Measurements from ENCODE around the gene MCF2L.
"Not testable (repeated sequence)": the region's sequence is repeated elsewhere in the genome, so short reads cannot be mapped to it uniquely, and the experiment has no call there.

Gene MCF2L

DNA sequence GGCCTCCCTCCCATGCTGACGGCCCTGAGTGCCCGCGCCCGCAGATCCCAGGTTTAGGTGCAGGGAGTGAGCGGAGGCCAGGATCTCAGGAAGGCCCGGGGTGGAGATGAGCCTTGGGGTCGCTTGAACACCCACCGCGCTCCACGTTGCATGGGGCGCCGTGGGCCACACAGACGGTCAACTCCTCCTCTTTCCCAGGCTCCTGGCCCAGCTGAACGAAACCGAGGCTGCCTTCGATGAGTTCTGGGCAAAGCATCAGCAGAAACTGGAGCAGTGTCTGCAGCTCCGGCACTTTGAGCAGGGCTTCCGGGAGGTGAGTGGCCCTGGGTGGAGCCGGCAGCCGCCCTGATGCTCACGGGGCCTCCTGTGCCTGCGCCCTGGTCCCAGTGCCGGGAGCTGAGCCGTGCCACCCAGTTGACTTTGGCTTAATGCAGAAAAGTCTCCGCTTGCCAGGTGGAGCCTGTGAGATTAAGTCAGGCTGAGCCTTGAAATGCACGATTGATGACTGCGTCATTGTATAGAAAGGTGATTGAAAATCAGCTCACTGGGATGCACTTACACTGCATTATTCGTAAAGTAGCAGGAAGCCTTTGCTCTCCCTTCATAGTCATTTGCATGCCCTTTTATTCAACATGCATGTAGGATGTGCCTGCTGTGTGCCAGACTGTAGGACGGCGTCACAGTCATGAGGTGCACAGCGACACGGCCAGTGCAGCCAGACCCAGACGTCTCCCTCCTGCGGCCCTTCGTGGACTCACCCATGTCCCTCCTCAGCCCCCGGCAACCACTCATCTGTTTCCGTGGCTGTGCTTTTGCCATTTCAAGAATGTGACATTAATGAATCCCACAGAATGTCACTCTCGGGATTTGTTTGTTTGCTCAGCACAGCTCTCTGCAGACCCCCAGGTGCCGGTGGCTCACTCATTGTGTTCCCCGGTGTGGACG, 101.1 kb downstream of the MCF2L start:
- DNase-seq: no peak

DNA sequence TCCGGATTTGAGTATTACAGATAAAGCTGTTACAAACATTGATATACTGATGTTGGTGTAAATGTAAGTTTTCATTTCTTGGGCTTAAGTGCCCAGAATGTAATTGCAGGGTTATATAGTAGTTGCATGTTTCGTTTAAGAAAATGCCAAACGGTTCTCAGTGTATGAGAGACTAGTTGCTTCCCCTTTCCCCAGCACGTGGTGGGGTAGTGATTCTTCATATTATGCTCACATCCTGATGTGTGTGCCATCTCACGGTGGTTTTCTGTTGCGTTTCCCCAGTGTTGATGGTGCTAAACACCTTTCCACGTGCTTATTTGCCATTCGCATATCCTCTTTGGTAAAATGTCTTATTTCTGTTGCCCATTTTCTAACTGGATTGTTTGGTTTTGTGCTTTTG, 101.8 kb downstream of the MCF2L start:
- no peak for DNase-seq

DNA sequence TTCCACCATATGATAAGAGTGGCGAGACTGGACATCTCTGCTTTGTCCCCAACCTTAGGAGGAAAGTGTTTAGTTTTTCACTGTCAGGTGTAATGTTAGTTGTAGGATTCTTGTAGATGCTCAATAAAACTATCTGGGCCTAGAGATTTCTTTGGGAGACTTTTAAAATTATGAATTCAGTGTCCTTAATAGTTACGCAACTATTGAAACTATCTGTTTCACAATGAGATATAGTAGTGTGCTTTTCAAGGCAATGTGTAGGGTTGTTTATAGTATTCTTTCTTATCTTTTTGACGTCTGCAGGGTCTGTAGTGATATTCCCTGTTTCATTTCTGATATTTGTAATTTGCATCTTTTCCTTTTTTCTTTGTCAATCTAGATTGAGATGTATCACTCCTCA, 103.4 kb downstream of the MCF2L start:
- no peak for DNase-seq

DNA sequence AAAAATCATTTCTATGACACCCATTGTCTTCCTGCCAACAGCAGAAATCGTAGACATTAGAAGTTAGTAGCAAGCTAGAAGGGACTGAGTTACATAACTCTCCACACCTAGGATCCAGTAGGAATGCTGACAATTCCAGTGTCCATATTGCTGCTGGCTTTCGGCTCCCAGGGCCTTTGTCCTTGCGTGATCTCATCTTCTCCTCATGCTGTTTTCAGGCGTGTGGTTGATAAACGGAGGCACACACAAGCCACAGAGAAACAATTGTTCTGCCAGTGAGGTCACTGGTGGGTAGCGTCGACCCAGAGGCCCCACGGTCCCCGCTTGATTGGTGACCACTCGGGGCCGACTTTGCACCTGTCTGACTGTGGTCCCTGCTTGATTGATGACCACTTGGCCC, 104.9 kb downstream of the MCF2L start:
- no peak for DNase-seq

DNA sequence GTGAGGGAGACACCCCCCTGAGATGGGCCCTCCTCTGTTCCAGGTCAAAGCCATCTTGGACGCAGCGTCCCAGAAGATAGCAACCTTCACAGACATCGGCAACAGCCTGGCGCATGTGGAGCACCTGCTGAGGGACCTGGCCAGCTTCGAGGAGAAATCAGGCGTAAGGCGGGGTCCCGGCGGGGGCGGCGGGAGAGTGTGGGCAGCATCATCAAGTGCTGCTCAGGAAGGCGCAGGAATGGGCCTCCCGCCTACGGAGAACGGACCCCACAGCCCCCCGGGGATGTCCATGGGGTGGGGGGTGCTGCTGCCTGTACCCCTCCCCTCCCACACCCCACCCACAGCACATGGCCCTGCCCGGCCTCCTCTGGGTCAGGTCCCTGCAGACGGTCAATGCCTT, 105.4 kb downstream of the MCF2L start:
- no peak for DNase-seq

DNA sequence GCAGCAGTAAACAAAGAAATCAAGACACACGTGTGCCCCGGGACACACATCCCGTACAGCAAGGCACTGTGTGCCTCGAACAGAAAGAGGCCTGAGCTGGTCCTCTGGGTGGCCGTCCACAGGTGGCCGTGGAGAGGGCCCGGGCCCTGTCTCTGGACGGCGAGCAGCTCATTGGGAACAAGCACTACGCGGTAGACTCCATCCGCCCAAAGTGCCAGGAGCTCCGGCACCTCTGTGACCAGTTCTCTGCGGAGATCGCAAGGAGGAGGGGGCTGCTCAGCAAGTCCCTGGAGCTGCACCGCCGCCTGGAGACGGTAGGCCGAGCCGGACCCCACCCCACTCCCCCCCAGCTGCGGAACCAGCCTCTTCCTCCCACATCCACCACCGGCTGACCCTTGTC, 105.9 kb downstream of the MCF2L start:
- DNase-seq: no peak

DNA sequence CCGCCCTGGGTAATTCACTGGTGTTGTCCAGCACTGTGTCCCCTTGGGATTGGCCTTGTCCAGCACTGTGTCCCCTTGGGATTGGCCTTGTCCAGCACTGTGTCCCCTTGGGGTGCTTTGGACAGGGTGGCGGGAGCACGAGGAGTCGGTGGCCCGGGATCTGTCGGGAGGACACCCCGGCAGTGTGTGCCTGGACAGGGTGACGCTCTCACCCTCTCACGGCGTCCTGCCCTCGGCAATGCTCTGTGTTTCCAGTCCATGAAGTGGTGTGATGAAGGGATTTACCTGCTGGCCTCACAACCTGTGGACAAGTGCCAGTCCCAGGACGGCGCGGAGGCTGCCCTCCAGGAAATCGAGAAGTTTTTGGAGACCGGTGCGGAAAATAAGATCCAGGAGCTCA, 106.7 kb downstream of the MCF2L start:
- no peak for DNase-seq

DNA sequence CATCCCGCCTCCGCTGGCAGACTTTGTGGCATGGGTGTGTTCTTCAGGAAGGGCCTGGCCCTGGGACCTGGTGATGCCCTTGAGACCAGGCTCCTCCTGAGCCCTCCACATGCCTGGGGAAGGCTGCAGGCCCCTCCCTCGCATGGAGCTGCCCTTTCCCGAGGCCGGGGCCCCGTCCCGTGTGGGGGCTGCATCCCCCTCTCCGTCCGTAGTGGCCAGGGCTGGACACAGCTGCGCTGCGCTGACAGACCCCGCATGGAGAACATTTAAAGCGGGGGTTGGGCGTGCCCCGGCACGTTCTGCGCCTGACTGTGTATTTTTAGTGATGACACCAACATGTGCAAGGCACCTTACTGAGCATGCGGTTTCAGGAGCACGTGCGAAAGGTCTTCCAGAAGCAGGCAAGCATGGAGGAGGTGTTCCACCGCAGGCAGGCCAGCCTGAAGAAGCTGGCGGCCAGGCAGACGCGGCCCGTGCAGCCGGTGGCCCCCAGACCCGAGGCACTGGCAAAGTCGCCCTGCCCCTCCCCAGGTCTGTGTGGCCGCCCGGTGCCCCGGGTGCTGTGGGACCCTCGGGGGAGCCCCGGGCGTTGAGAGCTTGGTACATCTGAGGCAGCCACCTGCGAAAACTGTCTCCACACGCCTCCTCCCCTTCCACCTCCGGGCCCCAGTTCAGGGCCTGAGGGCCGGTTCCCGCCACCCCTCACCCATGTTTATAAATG, 107.8 kb downstream of the MCF2L start:
- DNase-seq: no peak

DNA sequence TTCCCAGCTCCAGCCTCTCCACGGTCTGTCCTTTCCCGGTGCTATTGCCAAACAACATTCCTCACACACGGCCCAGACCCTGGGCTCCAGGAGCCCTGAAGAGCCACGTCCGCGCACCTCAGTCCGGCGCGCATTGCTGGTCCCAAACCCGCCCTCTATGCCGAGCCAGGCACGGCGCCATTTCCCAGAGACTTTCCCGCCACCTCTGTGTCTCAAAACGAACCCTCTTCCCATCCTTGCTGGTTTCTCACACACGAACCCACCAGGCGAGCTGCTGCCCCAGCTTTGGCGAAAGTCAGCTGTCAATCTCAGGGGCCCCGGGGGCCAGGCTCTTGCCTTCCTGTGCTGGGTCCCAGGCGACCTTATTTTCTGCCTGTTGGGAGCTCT, 108.5 kb downstream of the MCF2L start:
- no peak for DNase-seq

DNA sequence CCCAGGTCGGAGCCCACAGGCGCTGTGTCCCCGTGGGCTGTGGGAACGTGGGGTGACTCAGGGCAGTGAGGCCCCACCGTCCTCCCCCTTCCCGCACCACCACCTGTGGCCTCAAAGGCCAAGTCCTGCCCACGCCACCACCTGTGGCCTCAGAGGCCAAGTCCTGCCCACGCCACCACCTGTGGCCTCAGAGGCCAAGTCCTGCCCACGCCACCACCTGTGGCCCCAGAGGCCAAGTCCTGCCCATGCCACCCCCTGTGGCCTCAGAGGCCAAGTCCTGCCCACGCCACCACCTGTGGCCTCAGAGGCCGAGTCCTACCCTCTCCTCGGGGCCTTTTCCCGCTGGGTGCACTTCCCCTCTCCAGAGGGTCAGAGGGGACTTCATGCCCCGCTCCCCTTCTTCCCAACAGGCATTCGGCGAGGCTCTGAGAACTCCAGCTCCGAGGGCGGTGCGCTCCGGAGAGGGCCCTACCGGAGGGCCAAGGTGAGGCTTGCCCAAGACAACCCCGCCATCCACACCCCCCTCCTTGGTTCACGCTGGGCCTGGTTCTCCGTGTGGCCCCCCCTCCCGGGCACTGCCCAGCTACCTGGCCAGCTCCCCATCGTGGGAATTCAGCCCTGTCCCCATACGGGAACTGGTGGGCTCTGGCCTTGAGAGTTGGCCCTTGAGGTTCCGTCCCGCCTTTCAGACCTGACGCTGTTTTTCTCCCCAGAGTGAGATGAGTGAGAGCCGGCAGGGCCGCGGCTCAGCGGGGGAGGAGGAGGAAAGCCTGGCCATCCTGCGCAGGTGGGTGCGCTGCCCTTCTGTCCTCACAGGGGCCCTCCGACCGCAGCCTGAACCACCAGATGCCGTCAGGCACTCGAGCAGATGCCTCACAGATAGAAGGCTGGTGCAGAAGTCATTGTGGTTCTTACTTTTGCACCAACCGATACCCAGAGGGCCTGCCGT, 109.2 kb downstream of the MCF2L start:
- DNase-seq: no peak

DNA sequence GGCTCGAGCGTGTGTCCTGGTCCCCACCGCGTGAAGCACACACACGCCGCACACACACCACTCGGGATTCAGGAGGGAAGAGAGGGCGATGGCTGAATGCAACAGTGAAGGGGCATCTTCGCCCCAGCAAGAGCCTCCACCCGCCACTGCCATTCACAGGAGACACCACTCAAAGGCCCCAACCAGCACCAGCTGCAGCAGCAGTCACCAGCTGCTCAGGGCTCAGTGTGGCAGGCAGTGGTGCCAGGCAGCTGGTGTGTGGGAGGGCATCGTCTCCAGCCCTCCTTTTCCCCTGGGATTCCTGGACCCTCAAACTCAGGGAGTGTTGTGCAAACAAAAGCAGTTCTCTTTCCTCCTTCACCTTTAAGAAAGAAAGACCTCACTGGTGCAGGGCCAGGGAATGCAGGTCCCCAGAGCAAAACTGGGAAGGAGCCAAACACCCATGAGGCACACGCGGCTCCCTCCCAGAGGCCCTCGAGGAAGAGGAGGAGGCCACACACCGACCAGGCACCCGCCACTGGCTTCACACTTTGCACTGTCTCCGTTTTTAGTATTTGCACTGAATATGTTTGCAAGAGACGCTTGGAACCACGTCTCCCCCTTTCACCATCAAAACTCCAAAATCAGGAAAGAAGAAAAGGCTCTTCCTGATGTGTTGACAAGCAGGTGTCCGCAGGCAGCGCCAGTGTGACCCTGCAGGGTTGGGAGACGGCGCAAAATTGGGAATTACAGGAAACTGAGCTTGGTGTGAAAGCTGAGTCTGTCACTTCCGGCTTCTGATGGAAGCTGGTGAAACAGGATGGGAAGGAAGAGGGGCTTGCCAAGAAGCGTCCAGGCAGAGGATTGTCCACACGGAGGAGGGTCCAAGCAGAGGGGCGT, 110.1 kb downstream of the MCF2L start:
- peak; percentile 4 for DNase-seq

DNA sequence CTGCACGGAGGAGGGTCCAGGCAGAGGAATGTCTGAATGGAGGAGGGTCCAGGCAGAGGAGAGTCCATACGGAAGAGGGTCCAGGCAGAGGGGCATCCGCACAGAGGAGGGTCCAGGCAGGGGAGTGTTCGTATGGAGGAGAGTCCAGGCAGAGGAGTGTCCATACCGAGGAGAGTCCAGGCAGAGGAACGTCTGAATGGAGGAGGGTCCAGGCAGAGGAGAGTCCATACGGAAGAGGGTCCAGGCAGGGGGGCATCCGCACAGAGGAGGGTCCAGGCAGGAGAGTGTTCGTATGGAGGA, 110.7 kb downstream of the MCF2L start:
- not testable (repeated sequence) for DNase-seq

DNA sequence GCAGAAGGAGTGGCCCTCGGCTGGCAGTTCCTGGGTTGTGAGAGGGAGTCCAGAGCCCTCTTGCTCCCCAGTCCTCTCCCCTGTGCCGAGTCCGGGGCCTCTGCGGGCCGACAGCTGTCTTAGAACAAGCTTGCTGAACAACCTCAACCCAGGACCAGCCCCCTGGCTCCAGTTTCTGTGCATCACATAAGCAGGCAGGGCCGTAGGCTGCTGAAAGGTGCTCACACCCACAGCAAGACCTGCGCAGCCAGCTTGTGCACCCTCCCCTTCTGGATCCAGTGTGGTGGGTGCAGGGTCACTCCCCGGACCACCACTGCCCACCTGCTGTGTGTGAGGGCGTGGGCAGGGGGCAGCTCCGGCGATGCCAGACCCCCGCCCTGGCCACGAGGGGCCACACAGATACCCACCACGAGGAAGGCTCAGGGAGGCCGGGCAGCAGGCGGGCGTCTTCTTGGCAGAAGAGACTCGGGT, 111.4 kb downstream of the MCF2L start:
- DNase-seq: no peak

DNA sequence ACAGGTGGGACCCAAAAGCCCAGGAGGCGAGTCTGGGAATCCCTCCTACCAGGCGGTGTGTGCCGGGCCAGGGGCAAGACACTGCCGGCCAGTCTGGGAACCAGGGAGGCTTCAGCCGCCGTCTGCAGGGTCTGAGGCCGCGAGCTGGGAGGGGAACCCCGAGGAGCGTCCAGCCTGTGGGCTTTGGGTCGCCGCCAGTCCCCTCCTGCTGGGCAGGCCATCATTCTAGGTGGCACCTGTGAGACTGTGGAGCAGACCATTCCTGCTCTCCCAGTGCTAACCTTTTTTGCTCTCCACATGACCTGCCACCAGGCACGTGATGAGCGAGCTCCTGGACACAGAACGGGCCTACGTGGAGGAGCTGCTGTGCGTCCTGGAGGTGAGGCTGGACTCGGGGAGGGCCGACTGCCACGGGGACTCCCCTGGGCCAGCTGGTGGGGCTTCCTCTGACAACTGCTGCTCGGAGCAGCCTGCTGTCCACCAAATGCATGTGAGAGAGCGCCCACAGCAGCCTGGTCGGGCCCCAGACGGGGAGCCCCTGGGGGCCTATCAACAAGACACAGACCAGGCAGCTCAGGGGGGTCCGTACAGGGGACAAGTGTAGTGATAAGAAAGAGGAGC, 112.0 kb downstream of the MCF2L start:
- no peak for DNase-seq

DNA sequence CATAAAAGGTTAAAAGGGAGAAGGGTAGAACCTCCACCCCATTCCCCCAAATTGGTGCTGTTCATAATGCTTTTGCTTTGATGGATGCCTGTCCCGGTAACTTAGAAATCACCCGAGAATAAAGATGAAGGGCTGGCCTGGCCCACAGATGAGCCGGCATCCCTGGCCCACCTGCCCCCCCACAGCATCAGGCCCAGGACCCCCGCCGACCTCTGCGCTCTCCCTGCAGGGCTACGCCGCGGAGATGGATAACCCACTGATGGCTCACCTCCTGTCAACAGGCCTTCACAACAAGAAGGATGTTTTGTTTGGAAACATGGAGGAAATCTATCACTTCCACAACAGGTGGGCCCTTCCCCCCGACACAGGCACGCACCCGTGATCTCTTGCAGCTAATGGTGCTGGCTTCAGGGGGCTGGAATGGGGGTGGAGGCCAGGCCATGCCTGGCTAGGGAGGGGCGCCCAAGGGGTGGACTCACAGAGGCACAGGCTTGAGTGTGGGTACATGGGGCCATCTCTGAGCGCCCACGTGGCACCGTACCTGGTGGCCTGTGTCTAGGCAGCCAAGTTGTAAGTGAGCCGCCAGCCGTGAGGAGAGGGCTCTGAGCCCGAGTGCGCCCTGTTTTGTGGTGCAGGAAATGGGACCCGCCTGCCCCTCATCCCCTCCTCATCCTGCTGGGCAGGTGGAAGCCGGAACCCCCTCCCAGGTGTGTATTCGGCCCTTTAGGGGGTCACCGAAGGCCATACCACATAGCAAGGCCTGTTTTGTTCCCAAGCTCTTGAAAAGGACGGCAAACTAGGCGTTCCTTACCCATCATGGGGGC, 113.4 kb downstream of the MCF2L start:
- DNase-seq: no peak

DNA sequence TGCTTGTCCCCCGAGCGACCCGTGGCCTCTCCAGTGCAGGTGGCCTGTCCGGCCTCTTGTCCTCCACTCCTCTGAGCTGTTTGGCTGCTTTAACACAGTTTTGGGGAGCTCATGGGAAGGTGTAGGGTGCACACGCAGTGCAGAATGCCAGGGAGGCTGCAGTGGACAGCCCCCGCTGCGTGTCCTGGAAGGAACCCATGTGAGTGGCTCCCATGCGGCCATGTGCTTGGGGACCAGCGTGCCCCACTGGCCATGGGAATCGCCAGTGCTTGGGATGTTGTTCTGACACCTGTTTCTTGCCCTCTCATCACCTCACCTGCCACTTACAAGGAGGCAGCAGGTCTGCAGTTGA, 114.0 kb downstream of the MCF2L start:
- no peak for DNase-seq

DNA sequence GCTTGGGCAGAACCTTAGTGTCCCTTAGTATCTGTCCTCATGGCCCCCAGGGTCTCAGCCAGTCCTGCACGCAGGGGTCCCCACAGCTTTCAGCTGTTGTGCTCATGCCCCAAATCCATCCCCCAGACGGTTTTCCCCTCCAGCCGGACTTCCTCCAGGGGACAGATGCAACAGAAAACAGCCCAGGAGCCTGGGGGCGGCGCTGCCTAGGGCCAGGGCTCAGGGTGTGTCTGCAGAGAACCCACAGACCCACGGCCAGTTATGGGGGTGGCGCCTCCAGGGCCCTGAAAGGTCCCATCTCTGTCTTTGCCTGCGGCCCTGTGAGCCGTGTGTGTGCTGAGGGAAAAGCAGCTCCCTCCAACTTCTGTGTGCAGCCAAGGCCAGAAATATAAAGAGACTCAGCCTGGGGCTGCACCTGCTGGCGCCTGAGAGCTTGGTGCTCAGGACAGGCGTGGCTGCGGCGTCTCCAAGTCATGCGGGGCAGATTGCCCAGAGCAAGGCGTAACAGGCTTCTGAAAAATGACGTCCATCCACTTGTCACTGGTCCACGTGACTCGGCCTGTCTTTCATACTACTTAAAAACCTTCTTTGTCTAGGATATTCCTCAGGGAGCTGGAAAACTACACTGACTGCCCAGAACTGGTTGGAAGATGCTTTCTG, 114.5 kb downstream of the MCF2L start:
- peak; percentile 10 for DNase-seq

DNA sequence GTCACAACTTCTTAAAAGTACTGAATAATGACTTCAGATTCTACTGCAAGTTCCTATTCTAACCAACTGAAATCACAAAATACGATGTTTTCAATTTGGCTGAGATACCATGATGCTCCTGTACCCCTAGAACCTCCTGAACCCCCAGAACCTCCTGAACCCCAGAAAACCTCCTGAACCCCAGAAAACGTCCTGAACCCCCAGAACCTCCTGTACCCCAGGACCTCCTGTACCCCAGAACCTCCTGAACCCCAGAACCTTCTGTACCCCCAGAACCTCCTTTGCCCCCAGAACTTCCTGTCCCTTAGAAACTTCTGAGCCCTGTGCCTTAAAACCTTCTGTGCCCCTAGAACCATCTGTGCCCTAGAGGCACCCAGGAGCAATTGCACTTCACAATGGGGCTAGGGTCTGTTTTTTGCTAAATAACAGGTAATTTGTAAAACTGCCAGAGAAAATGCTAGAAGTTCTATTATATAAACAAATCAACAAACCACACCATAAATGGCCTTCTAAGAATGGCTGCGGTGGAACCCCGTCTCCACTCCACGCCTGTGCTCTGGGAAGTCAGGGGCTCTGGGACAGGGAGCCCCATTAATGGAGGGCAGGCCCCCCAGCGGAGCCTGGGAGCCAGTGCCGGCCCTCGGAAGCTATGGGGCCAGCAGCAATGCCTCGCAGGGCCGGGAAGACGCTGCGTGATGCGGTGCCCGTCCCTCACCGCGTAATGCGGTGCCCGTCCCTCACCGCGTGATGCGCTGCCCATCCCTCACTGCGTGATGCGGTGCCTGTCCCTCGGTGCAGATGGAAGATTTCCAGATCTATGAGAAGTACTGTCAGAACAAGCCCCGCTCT, 115.3 kb downstream of the MCF2L start:
- no peak for DNase-seq

DNA sequence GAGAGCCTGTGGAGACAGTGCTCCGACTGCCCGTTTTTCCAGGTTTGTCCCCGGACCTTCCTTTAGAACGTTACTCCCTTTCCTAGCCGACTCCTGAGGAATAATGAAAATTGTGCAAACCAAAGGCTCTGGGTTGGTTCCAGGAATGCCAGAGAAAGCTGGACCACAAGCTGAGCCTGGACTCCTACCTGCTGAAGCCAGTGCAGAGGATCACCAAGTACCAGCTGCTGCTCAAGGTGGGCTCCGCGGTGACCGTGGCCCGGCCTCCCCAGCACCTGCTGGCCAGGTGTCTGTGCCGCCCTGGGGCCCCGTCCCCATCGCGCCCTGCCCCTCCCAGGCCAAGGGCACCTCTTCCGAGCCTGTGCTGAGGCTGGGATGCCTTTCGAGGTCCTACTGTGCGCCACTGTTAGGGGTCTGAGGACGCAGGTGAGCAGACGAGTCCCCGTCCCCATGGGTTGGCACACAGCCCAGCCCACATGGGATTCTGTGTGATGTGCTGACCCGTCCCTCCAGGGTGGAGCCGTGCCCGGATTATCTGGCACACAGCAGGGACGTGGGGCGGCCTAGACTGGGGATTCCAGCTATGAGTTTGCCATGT, 116.0 kb downstream of the MCF2L start:
- DNase-seq: no peak

Data from eye (tissue), 1 donor.